T-cell (primary cell): ENCODE data around the gene CITED2. TPM values are rescaled to one million over a fixed set of nuclear protein-coding genes. Genes with fewer than 3 reads are reported as not detected.
A peak's percentile ranks its signal among the peaks of the same experiment; 100 is the strongest.

Source experiments
- ATAC-seq, 4 experiments: fragments of 200-7000 bp in 3 of 4; fragments of 150-1000 bp in 1 of 4; cut with Tn5 transposase; replicated peaks in 1 of 4; 1 replicate in 3 of 4; 2 replicates in 1 of 4; pipeline ENCODE4 v1.10.0; 2021; ENCODE audit warnings: moderate library complexity in 3 of 4, mild to moderate bottlenecking in 2 of 4, moderate number of reproducible peaks in 1 of 4
- CTCF ChIA-PET, 2 donors: fragments of 300-600 bp; sonication (Branson Sonifier 250); formaldehyde crosslinking; loops; one replicate each; lab custom pipeline; 2022; ENCODE audit warnings: antibody characterized with exemption in 2 of 2; lab: Charles Lee
- POLR2A ChIA-PET, 2 donors: fragments of 300-600 bp; sonication (Branson Sonifier 250); formaldehyde crosslinking; loops; one replicate each; lab custom pipeline; 2022; ENCODE audit warnings: antibody characterized with exemption in 2 of 2; lab: Charles Lee
- DNase-seq, 35 experiments: peaks; one replicate each; pipeline versions ENCODE4 v3.0.0 to v3.0.0-alpha.2; 2013 to 2023
- H3K27ac ChIP-seq: one replicate; pipeline ENCODE4 v1.5.1; 2013; ENCODE audit warnings: low read length
- H3K27me3 ChIP-seq, 2 experiments: replicated peaks in 1 of 2; 1 replicate in 1 of 2; 2 replicates in 1 of 2; pipeline versions ENCODE4 v1.6.1 to v1.7.0; 2013; ENCODE audit warnings: low read length in 1 of 2, mixed read lengths in 1 of 2; ENCODE audit not compliant: control insufficient read depth in 2 of 2, insufficient read depth in 2 of 2; ENCODE audit errors: extremely low read depth in 1 of 2
- H3K36me3 ChIP-seq, 2 donors: 1 replicate in 1 of 2; 2 replicates in 1 of 2; pipeline versions ENCODE4 v1.6.1 to v1.7.0; 2013; ENCODE audit warnings: low read length in 1 of 2; ENCODE audit not compliant: control insufficient read depth in 2 of 2, insufficient read depth in 1 of 2; ENCODE audit errors: extremely low read depth in 1 of 2
- H3K4me1 ChIP-seq, 2 experiments: 1 replicate in 1 of 2; 2 replicates in 1 of 2; pipeline versions ENCODE4 v1.6.1 to v1.7.0; 2013; ENCODE audit warnings: low read length in 2 of 2, mixed read lengths in 1 of 2; ENCODE audit not compliant: insufficient read depth in 2 of 2, control insufficient read depth in 1 of 2; ENCODE audit errors: extremely low read depth in 1 of 2
- H3K4me3 ChIP-seq, 2 donors: 1 replicate in 1 of 2; 2 replicates in 1 of 2; pipeline versions ENCODE4 v1.5.1 to v1.7.0; 2013; ENCODE audit warnings: mild to moderate bottlenecking in 2 of 2, low read length in 1 of 2, moderate library complexity in 1 of 2; ENCODE audit not compliant: control insufficient read depth in 1 of 2; ENCODE audit errors: extremely low read depth in 1 of 2
- H3K9me3 ChIP-seq: 2 replicates; pipeline ENCODE4 v1.7.0; 2013
- H3K27ac Mint-ChIP-seq, 2 donors: one replicate each; pipeline ENCODE4 v1.8.0; 2020 to 2021; ENCODE audit warnings: mild to moderate bottlenecking in 2 of 2, mixed read lengths in 2 of 2
- H3K27me3 Mint-ChIP-seq, 2 donors: one replicate each; pipeline ENCODE4 v1.8.0; 2021 to 2022; ENCODE audit warnings: mixed read lengths in 2 of 2
- H3K36me3 Mint-ChIP-seq: one replicate; pipeline ENCODE4 v1.8.0; 2021; ENCODE audit warnings: mixed read lengths
- H3K4me1 Mint-ChIP-seq, 3 donors: one replicate each; pipeline ENCODE4 v1.8.0; 2020 to 2022; ENCODE audit warnings: mixed read lengths in 3 of 3, mild to moderate bottlenecking in 1 of 3
- H3K4me3 Mint-ChIP-seq, 3 donors: one replicate each; pipeline ENCODE4 v1.8.0; 2020 to 2022; ENCODE audit warnings: mild to moderate bottlenecking in 3 of 3, mixed read lengths in 3 of 3, moderate library complexity in 3 of 3
- H3K9me3 Mint-ChIP-seq, 3 donors: one replicate each; pipeline ENCODE4 v1.8.0; 2020 to 2022; ENCODE audit warnings: mixed read lengths in 3 of 3
- WGBS: methylation state at CpG from one replicate; pipeline ENCODE4 v1.1.5; 2013; ENCODE audit warnings: missing lambda C conversion rate; ENCODE audit not compliant: insufficient coverage; 5-methylcytosine and 5-hydroxymethylcytosine counted together
- total RNA-seq, 35 experiments: library from RNA in 6 of 35; stranded (reverse) in 6 of 35; fragments of 120-200 nt in 1 of 35; gene quantifications; one replicate each; pipeline versions ENCODE4 v1.2.1 to v1.2.4 and lab custom pipeline; 2013 to 2026

Gene CITED2, protein sequence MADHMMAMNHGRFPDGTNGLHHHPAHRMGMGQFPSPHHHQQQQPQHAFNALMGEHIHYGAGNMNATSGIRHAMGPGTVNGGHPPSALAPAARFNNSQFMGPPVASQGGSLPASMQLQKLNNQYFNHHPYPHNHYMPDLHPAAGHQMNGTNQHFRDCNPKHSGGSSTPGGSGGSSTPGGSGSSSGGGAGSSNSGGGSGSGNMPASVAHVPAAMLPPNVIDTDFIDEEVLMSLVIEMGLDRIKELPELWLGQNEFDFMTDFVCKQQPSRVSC
- total RNA-seq (100 to 1,000 TPM; 108 to 145 (median 134) TPM), total RNA-seq (lab: John Stamatoyannopoulos, UW) (13.5 to 260 (median 58.9) reads per million in 29 experiments)
- 90.3 TPM for total RNA-seq (2013)

DNA sequence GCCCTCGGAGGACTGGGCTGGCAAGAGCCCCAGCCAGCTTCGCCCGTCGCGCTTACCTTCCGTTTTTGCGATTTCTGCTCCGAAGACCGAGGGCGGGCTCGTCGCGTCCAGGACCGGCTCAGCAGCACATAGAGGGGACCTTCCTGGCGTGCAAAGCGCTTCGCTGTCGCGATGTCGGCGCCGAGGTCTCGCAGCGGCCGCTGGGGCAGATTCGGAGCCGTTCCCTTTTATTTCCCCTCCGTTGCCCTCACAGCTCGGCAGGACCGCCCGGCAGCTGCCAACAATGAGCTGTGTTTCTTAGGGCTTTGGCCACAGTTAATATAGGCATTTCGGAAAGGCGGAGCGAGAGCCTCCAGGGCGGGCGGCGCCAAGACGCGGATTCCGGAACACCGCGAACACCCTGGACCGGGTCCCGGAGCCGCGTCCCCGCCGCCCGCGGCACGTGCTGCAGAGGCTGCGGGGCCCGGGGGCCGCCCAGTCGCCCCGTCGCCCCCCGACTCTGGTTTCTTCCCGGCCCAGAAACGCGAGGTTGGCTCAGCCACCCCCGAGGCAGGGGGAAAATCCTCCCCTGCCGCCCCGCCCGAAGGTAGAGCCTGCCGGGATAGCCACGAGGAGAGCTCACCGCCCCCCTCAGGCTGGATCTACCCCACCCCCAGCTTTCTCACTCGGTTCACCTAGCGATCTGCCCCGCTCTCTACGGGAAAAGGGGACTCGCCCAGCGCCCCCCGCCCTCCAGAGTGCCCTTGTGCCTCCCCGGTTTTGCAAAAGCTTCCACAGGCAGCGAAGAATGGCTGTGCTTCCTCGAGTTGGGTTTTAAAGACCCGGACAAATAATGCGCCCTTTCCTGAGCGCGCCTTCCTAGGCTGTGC, at the start of gene CITED2:
TSS of gene CITED2 (minus strand) at position 292 of the 869 bp plus-strand sequence. CDS start 704 bp downstream, outside the sequence.
- ChIA-PET POLR2A (interaction anchor here (0.5 to 2.4 kb wide), 52 partner anchors 10 to 1908 kb away, joined by 3 to 17 read pairs (median 4); partner anchors contain the start of genes CCDC28A (in 1 of the 2), HECA (in 1 of the 2) and TXLNB (in 1 of the 2)), CTCF (interaction anchor here (0.5 to 2.2 kb wide), 22 partner anchors 10 to 1863 kb away, joined by 3 to 15 read pairs (median 4); partner anchors contain the start of genes CCDC28A (in 1 of the 2) and TXLNB (in 1 of the 2))
- H3K4me1 ChIP-seq = peaks cover 20 to 21% of the 10 kb centered on the region in 2 experiments
- no peaks in the 10 kb centered on the region for H3K27me3 ChIP-seq
- Mint-ChIP-seq H3K36me3 (peaks cover 29% of the 10 kb centered on the region), H3K4me3 (peak within 1 kb of the TSS; percentile 99 to 100 (median 99)), H3K4me1 (peaks cover 36 to 55% (median 37%) of the 10 kb centered on the region in 3 donors), H3K27me3 (no peaks in the 10 kb centered on the region), H3K27ac (peak within 1 kb of the TSS; percentile 98 to 100), H3K9me3 (no peaks in the 10 kb centered on the region)
- no peaks in the 10 kb centered on the region for H3K9me3 ChIP-seq
- DNase-seq = peak; percentile 83 to 96 (median 90)
- H3K36me3 ChIP-seq = peaks cover 0 to 4% of the 10 kb centered on the region in 2 donors
- peak within 1 kb of the TSS; percentile 94 to 99 for H3K4me3 ChIP-seq
- H3K27ac ChIP-seq = peak within 1 kb of the TSS; percentile 93
- ATAC-seq = peak; percentile 64 to 78 (median 70)
- under 1% methylated on average over 78 of the region's 82 CpGs for WGBS

DNA sequence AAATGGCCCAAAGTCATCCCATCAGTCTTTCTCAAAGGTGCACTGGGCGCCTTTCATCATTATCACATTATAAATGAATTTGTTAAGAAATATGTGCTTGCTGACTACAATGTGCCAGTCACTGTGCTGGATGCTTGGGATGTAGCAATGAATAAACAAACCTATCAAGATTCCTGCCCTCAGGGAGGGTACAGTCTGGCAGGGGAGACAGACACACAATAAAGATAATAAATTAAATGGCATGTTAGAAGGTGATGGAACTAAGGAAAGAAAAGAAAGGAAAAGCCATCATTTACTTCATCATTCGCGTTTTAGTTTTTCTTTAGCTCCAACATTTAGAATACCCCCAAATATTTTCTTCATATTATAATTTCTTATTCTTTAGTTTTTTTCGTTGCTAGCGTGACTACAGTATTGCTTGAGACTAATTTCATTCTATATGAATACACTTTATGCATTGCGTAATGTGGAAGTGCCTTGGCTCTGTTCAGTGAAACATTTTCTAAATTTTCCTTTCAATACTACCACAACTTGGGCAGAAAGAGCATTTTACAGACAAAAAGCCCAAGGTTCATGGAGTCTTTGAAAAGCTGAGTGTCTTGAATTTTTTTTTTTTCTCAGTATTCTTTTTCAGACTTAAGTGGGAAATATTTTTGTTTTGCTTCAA, 48.7 kb upstream of the CITED2 start:
- H3K4me1 Mint-ChIP-seq = no peaks in the 10 kb centered on the region
- H3K27ac Mint-ChIP-seq = no peak overlapping the region
- Histone ChIP-seq H3K36me3 (no peaks in the 10 kb centered on the region), H3K4me3 (no peak overlapping the region), H3K27me3 (no peaks in the 10 kb centered on the region), H3K9me3 (no peaks in the 10 kb centered on the region), H3K27ac (no peak overlapping the region), H3K4me1 (no peaks in the 10 kb centered on the region)
- no peaks in the 10 kb centered on the region for H3K9me3 Mint-ChIP-seq
- CTCF ChIA-PET = interaction anchor here in 1 of 2 donors (0.7 kb wide), 1 partner anchor 10 kb away, joined by 4 read pairs; no protein-coding TSS in a partner anchor
- H3K36me3 Mint-ChIP-seq = no peaks in the 10 kb centered on the region
- POLR2A ChIA-PET = no interaction called here
- DNase-seq = no peak
- WGBS = no CpG with 5 or more reads among the region's 6 CpGs
- H3K27me3 Mint-ChIP-seq = peaks cover 9 to 13% of the 10 kb centered on the region in 2 donors
- ATAC-seq = no peak
- H3K4me3 Mint-ChIP-seq = no peak overlapping the region

DNA sequence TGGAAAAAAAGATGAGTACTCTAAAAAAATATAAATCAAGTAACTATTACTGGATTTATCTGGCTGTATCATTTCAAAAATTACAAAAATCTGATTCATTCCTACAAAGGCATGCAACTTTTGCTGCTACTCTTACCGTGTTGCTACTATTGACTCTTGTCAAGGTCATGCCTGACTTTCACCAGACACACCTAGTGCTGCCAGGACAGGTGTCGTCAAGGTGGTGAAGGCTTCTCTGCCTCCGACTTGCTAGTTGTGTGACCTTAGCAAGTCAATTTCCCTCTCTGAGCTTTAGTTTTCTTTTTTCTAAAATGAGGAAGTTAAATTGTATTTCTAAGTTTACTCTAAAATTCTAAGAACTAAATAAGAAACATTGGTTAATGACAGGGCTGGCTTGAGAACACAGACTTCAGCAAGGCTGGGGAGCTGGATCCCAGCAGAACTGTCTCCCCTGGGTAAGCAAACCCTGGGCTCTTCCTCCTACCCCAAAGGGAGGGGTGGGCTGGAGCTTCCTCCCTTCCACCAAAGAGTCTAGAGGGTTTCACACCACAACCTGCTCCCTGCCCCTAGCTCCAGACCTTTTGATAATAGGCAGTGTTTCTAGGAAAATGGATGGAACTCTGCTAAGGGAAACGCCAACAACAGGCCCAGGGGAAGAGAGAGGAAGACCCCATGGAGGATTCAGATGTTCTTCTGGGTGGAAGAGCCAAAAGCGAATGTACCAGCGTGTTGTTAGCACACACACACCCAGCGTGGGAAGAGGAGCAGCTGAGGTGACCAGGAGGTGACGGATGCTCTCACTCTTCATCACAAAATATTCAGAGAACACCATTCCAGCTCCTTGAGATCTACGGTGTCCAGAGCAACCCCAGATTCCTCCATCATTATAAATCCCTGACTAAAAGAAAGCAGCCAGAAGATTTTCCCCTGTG, 47.9 kb upstream of the CITED2 start:
- Mint-ChIP-seq H3K27me3 (peaks cover 9 to 11% of the 10 kb centered on the region in 2 donors), H3K27ac (no peak overlapping the region), H3K4me3 (no peak overlapping the region), H3K9me3 (no peaks in the 10 kb centered on the region), H3K36me3 (no peaks in the 10 kb centered on the region), H3K4me1 (no peaks in the 10 kb centered on the region)
- H3K4me1 ChIP-seq = no peaks in the 10 kb centered on the region
- ChIA-PET CTCF (no interaction called here), POLR2A (interaction anchor here in 1 of 2 donors (1.4 kb wide), 1 partner anchor 47 kb away, joined by 3 read pairs; no protein-coding TSS in a partner anchor)
- no peaks in the 10 kb centered on the region for H3K9me3 ChIP-seq
- DNase-seq (no peak), ATAC-seq (no peak)
- H3K4me3 ChIP-seq = no peak overlapping the region
- 86% methylated on average over 5 of the region's 9 CpGs for WGBS
- H3K36me3 ChIP-seq = no peaks in the 10 kb centered on the region
- H3K27ac ChIP-seq = no peak overlapping the region
- H3K27me3 ChIP-seq = no peaks in the 10 kb centered on the region

DNA sequence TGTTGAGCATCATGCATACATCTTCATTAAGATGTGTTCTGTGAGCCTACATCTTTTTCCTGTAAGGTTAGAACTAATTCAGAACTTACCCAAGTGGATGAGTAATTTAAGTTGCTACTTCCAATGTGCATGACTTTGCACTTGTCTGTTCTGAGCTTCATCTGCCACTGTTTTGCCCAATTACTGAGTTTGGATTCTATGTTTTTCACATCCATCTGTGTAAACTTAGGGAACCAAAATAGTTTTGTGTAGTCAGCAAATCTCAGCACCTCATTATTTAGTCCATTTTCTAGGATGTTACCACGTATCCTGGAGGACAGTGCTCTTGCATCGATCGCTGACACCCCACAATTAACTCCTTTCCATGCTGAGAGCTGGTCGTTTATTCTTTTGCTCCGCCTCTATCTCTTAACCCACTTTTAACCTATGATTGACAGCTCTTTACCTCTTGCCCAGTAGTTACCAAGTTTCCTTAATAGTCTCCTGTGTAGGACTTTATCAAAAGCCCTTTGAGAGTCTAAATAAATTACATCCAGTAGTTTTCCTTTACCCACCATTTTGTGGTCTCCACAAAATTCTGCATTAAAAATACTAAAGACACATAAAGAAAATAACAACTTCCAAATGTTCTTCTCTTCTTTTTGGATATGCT, 44.2 kb upstream of the CITED2 start:
- ChIA-PET POLR2A (no interaction called here), CTCF (no interaction called here)
- H3K27ac Mint-ChIP-seq = no peak overlapping the region
- no peaks in the 10 kb centered on the region for H3K9me3 ChIP-seq
- WGBS = 83% methylated on average over 3 of the region's 5 CpGs
- DNase-seq = no peak
- H3K27me3 ChIP-seq = peaks cover 0 to 3% of the 10 kb centered on the region in 2 experiments
- H3K4me3 Mint-ChIP-seq = no peak overlapping the region
- ATAC-seq = no peak
- peaks cover 0 to 9% of the 10 kb centered on the region in 2 donors for H3K27me3 Mint-ChIP-seq
- no peak overlapping the region for H3K4me3 ChIP-seq
- H3K27ac ChIP-seq = no peak overlapping the region
- H3K36me3 ChIP-seq = no peaks in the 10 kb centered on the region
- H3K36me3 Mint-ChIP-seq = no peaks in the 10 kb centered on the region
- H3K9me3 Mint-ChIP-seq = no peaks in the 10 kb centered on the region
- no peaks in the 10 kb centered on the region for H3K4me1 ChIP-seq
- H3K4me1 Mint-ChIP-seq = no peaks in the 10 kb centered on the region

DNA sequence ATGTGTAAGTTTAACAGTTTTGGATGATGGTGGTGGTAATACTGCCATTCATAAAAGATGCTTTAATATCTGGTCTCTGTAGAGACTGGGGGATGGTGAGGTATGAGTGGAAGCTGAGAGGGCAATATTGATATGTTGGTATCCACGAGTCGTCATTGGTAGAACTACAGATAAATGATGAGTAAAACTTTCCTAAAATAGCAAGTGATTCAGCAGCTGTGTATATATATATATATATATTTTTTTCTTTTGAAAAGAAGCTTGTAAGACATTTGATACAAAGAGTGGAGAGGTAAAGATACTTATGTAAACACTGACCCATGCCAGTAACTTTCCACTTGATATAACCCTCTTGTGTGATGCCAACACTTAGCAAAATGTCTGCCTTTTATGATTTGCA, 41.7 kb upstream of the CITED2 start:
- H3K4me3 ChIP-seq = no peak overlapping the region
- ChIA-PET CTCF (interaction anchor here (0.5 to 1.1 kb wide), 3 partner anchors 9 to 898 kb away, joined by 3 read pairs; no protein-coding TSS in a partner anchor), POLR2A (no interaction called here)
- H3K27me3 ChIP-seq = peaks cover 0 to 3% of the 10 kb centered on the region in 2 experiments
- no peaks in the 10 kb centered on the region for H3K9me3 Mint-ChIP-seq
- no peak overlapping the region for H3K27ac ChIP-seq
- H3K4me1 ChIP-seq = no peaks in the 10 kb centered on the region
- H3K4me3 Mint-ChIP-seq = no peak overlapping the region
- WGBS = no CpG with 5 or more reads among the region's 2 CpGs
- no peak overlapping the region for H3K27ac Mint-ChIP-seq
- DNase-seq (no peak), ATAC-seq (no peak)
- no peaks in the 10 kb centered on the region for H3K36me3 ChIP-seq
- no peaks in the 10 kb centered on the region for H3K36me3 Mint-ChIP-seq
- no peaks in the 10 kb centered on the region for H3K4me1 Mint-ChIP-seq
- no peaks in the 10 kb centered on the region for H3K9me3 ChIP-seq
- H3K27me3 Mint-ChIP-seq = peaks cover 2 to 7% of the 10 kb centered on the region in 2 donors
